ENCODE measurements around the gene PANK3. TPM values are rescaled to one million over a fixed set of nuclear protein-coding genes. Genes with fewer than 3 reads are reported as not detected.

The PANK3 gene
- total RNA-seq (2021), result 79.4 and 82.6 TPM in 2 replicates
- long read RNA-seq, full-length matches to known transcripts, result 11 of 24 reads
- long read RNA-seq, partial matches to known transcripts, result 3 of 24 reads
- long read RNA-seq, other reads (novel, unspliced or antisense), result 10 of 24 reads

- Histone ChIP-seq H2BK12ac (ENCODE audit: insufficient read length, low read depth, low read length) (no peak within 1 kb of the TSS), H2AK5ac (ENCODE audit: insufficient read length, low read length) (no peak within 1 kb of the TSS), H3K79me2 (ENCODE audit: insufficient read depth, low read length) (peaks cover 45% of the 10 kb centered on the region; the same call in 1 of the 2 replicates), H4K5ac (ENCODE audit: insufficient read length, low read depth, low read length) (no peak within 1 kb of the TSS), H3K23ac (ENCODE audit: insufficient read length, low read depth, low read length) (no peak within 1 kb of the TSS), H2BK5ac (ENCODE audit: insufficient read length, low read length) (peak within 1 kb of the TSS; percentile 2), H3K56ac (ENCODE audit: insufficient read length, low read depth, low read length) (no peak within 1 kb of the TSS), H4K20me1 (ENCODE audit: control insufficient read depth, insufficient read depth, insufficient read length) (no peaks in the 10 kb centered on the region), H3K79me1 (ENCODE audit: insufficient read depth, low read depth, low read length, poor library complexity, severe bottlenecking) (peaks cover 8% of the 10 kb centered on the region), H4K91ac (ENCODE audit: insufficient read length, low read depth, low read length) (no peak within 1 kb of the TSS), H3K9ac (ENCODE audit: extremely low read depth, insufficient read length, low read length) (peak within 1 kb of the TSS; percentile 93), H3K4me1 (ENCODE audit: insufficient read depth, low read length) (peaks cover 4% of the 10 kb centered on the region; the same call in 1 of the 2 replicates), H2AFZ (ENCODE audit: low read length) (no peak within 1 kb of the TSS), H3K23me2 (ENCODE audit: insufficient read length, low read depth, low read length, poor library complexity, severe bottlenecking) (peaks cover 10% of the 10 kb centered on the region), H3K4me2 (ENCODE audit: insufficient read depth, insufficient read length, low read length) (peak within 1 kb of the TSS; percentile 99), H3T11ph (ENCODE audit: low read length) (no peak within 1 kb of the TSS), H3K9me3 (ENCODE audit: control insufficient read depth, low read depth, low read length) (no peaks in the 10 kb centered on the region), H3K27ac (ENCODE audit: insufficient read length, low read depth, low read length) (peak within 1 kb of the TSS; percentile 50), H4K8ac (replicated peaks; ENCODE audit: insufficient read length, low read depth, low read length) (no peak within 1 kb of the TSS), H2BK120ac (ENCODE audit: low read depth, low read length, poor library complexity, severe bottlenecking) (no peak within 1 kb of the TSS), H3K27me3 (ENCODE audit: insufficient read depth, low read length) (no peaks in the 10 kb centered on the region), H2BK20ac (ENCODE audit: low read depth, low read length, poor library complexity, severe bottlenecking) (no peak within 1 kb of the TSS), H3K14ac (ENCODE audit: insufficient read depth, low read length) (peak within 1 kb of the TSS; percentile 74), H3K4ac (ENCODE audit: low read depth, low read length) (no peak within 1 kb of the TSS), H3K18ac (ENCODE audit: insufficient read length, low read depth, low read length) (peak within 1 kb of the TSS; percentile 51), H2BK15ac (ENCODE audit: low read depth, low read length) (no peak within 1 kb of the TSS)
- no peak for DNase-seq
- no peak for TF ChIP-seq CTCF (conservative IDR thresholded peaks at IDR 0.05)
- Mint-ChIP-seq H3K27ac (peak within 1 kb of the TSS; percentile 99 to 100 (median 100)), H3K9me3 (peaks cover 0 to 3% of the 10 kb centered on the region in 2 experiments; a peak in 1 of 5 replicates), H3K4me1 (peaks cover 31 to 34% of the 10 kb centered on the region in 2 experiments), H3K4me3 (peak within 1 kb of the TSS; percentile 95), H3K27me3 (ENCODE audit: low read depth) (peaks cover 2% of the 10 kb centered on the region; the same call in 1 of the 2 replicates), H3K36me3 (ENCODE audit: insufficient read depth in 1 of 3, low read depth in 3 of 3) (peaks cover 9 to 17% (median 14%) of the 10 kb centered on the region in 3 experiments)
- no CpG with 5 or more reads among the region's 63 CpGs for WGBS (ENCODE audit: extremely low coverage, insufficient read length, low lambda C conversion rate)
These were observed at the start of gene PANK3 for GRCh38 chr5:168578538-168579487. Gene PANK3 (minus strand): TSS chr5:168579368. CDS start chr5:168579283, 85 bp downstream.
